Erythroblast (primary cell): Measurements from ENCODE around the gene RGS7.

Source experiments
- GATA1 ChIP-seq: IDR thresholded peaks from 2 replicates; pipeline ENCODE4 v1.6.1; 2011; ENCODE audit warnings: low read depth, mild to moderate bottlenecking, control low read depth, low read length, moderate library complexity
- POLR2A ChIP-seq: IDR thresholded peaks from 2 replicates; pipeline ENCODE4 v1.6.1; 2011; ENCODE audit warnings: mild to moderate bottlenecking, low read length

DNA sequence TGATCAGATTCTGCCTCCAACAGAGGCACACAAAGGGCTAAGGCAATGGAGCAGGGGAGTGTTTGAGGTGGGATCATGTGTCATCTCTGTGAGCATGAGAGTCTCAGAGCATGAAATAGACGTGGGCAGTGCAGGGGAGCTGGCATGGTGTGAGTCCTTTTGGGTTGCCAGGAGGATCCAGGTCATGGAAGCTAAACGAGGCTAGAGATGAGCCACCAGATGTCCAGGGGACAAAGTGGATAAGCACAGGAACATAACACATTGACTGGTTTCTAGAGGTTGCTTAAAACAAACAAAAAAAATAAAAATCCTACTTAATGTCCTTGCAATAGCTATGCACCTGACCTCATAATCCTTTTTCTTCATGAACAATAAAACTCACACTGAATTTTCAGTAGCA, 490.3 kb downstream of the RGS7 start:
- TF ChIP-seq POLR2A (no peak), GATA1 (no peak)
